ENCODE measurements around the gene AJAP1. TPM values are rescaled to one million over a fixed set of nuclear protein-coding genes. Genes with fewer than 3 reads are reported as not detected.

Gene AJAP1
- total and polyA plus RNA-seq, 2 of the 8 experiments (the other 6 are each of a cell fraction or from before 2014, with no cell fraction given): 1.9 to 6.2 TPM

DNA sequence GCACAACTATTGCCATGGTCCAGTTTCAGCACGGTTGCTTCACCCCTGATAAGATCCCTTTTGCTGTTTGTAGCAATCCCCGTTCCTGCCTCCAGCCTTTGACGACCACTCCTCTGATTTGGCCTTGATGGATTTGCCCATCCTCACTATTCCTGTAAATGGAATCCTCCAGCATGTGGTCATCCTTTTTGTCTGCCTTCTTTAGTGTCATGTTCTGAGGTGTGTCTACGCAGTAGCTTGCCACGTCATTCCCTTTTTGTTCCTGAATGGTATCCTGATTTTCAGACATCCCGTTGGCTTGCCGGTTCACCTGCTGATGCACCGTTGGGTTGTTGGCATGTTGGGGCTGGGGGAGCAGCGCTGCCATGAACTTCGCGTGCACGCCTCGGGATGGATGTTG lies 7.8 kb downstream of the AJAP1 start:
- 84% methylated on average over 13 of the region's 13 CpGs; no CpG with 5 or more reads in 1 of the 2 experiments for WGBS, 2 experiments (ENCODE audit: extremely low coverage in 1 of 2, insufficient coverage in 1 of 2, insufficient read length in 1 of 2, insufficient replicate concordance in 2 of 2, low coverage in 1 of 2, low lambda C conversion rate in 2 of 2, missing lambda C conversion rate in 1 of 2)
- Histone ChIP-seq H4K5ac (ENCODE audit: insufficient read length, low read depth, low read length) (no peak overlapping the region), H2BK12ac (ENCODE audit: low read depth, low read length) (no peak overlapping the region), H3K18ac (ENCODE audit: extremely low read depth, low read length) (no peak overlapping the region), H4K91ac (replicated peaks; ENCODE audit: insufficient read length, low read length) (no peak overlapping the region), H4K8ac (ENCODE audit: extremely low read depth, insufficient read depth, low read length) (no peak overlapping the region), H2BK5ac (ENCODE audit: low read depth, low read length) (0 out of 2 replicates have a peak overlapping the region, but pooled peaks have one; percentile 9), H3K4ac (replicated peaks; ENCODE audit: insufficient read length, low read depth, low read length) (no peak overlapping the region), H2AK5ac (ENCODE audit: low read depth, low read length) (peak overlapping the region; percentile 90), H3K4me3 (ENCODE audit: extremely low read depth in 1 of 4, insufficient read depth in 2 of 4, low read depth in 3 of 4, low read length in 4 of 4) (no peak overlapping the region), H3K4me1 (replicated peaks in 1 of 4; ENCODE audit: control insufficient read depth in 3 of 4, insufficient read depth in 4 of 4, low read length in 3 of 4) (peaks cover 3 to 20% (median 14%) of the 10 kb centered on the region in 4 experiments), H3K56ac (replicated peaks; ENCODE audit: insufficient read length, low read depth, low read length) (no peak overlapping the region), H3K9ac (replicated peaks in 1 of 4; ENCODE audit: extremely low read depth in 1 of 4, low read depth in 3 of 4, low read length in 3 of 4) (no peak overlapping the region), H4K20me1 (replicated peaks in 1 of 2; ENCODE audit: control insufficient read depth in 1 of 2, insufficient read depth in 2 of 2, low read length in 2 of 2) (peaks cover 0 to 7% of the 10 kb centered on the region in 2 experiments), H3K23ac (ENCODE audit: insufficient read length) (no peak overlapping the region), H2BK20ac (ENCODE audit: low read length) (no peak overlapping the region), H2BK15ac (ENCODE audit: low read length) (no peak overlapping the region), H2AFZ (ENCODE audit: low read length) (no peak overlapping the region), H3K23me2 (ENCODE audit: low read depth, low read length) (0 out of 2 replicates have a peak, but pooled peaks cover 2% of the 10 kb centered on the region), H3K79me2 (ENCODE audit: control insufficient read depth in 1 of 2, insufficient read depth in 2 of 2, low read length in 2 of 2) (peaks cover 0 to 22% of the 10 kb centered on the region in 2 experiments; a peak in 2 of 4 replicates), H3K36me3 (ENCODE audit: control insufficient read depth in 2 of 4, insufficient read depth in 4 of 4, low read length in 3 of 4) (no peaks in the 10 kb centered on the region), H3K4me2 (ENCODE audit: insufficient read depth in 1 of 2, low read depth in 2 of 2, low read length in 2 of 2) (no peak overlapping the region), H3K9me3 (ENCODE audit: insufficient read depth in 2 of 2, low read depth in 1 of 2, low read length in 1 of 2) (peaks cover 5 to 14% of the 10 kb centered on the region in 2 experiments), H2BK120ac (replicated peaks; ENCODE audit: low read depth, low read length) (no peak overlapping the region), H3K14ac (ENCODE audit: insufficient read length) (no peak overlapping the region), H3K27me3 (replicated peaks in 1 of 4; ENCODE audit: control insufficient read depth in 3 of 4, extremely low read depth in 1 of 4, insufficient read depth in 3 of 4, low read length in 3 of 4) (peaks cover 0 to 18% (median 16%) of the 10 kb centered on the region in 4 experiments; a peak in 6 of 7 replicates), H3K79me1 (ENCODE audit: low read depth, low read length) (peaks cover 2% of the 10 kb centered on the region), H3K27ac (ENCODE audit: low read depth, low read length) (no peak overlapping the region)
- CTCF ChIA-PET (ENCODE audit: partially characterized antibody): no interaction called here
- FAIRE-seq: no peak
- POLR2A ChIA-PET (ENCODE audit: partially characterized antibody): no interaction called here
- DNase-seq (ENCODE audit: low read depth in 1 of 2, low spot score in 2 of 2): no peak
- TF ChIP-seq RNF2 (IDR thresholded peaks at IDR 0.05; ENCODE audit: borderline replicate concordance, low read depth, low read length, missing control alignments, poor library complexity, severe bottlenecking) (no peak), SUZ12 (IDR thresholded peaks at IDR 0.05; ENCODE audit: low read length) (no peak), SP2 (IDR thresholded peaks at IDR 0.05; ENCODE audit: low read length) (no peak), POLR2A (IDR thresholded peaks at IDR 0.05; ENCODE audit: control extremely low read depth in 1 of 2, low read depth in 2 of 2, low read length in 2 of 2) (no peak), CHD1 (IDR thresholded peaks at IDR 0.05; ENCODE audit: low read depth, low read length) (no peak), POLR2AphosphoS5 (IDR thresholded peaks at IDR 0.05; ENCODE audit: low read depth, low read length) (no peak), FOSL1 (IDR thresholded peaks at IDR 0.05; ENCODE audit: insufficient read depth, low read depth, low read length) (no peak), KDM5A (IDR thresholded peaks at IDR 0.05; ENCODE audit: low read length) (no peak)
- TF ChIP-seq, protein P1, sequence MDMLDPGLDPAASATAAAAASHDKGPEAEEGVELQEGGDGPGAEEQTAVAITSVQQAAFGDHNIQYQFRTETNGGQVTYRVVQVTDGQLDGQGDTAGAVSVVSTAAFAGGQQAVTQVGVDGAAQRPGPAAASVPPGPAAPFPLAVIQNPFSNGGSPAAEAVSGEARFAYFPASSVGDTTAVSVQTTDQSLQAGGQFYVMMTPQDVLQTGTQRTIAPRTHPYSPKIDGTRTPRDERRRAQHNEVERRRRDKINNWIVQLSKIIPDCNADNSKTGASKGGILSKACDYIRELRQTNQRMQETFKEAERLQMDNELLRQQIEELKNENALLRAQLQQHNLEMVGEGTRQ (IDR thresholded peaks at IDR 0.05; ENCODE audit: low read length): no peak
- TF ChIP-seq, protein P2, sequence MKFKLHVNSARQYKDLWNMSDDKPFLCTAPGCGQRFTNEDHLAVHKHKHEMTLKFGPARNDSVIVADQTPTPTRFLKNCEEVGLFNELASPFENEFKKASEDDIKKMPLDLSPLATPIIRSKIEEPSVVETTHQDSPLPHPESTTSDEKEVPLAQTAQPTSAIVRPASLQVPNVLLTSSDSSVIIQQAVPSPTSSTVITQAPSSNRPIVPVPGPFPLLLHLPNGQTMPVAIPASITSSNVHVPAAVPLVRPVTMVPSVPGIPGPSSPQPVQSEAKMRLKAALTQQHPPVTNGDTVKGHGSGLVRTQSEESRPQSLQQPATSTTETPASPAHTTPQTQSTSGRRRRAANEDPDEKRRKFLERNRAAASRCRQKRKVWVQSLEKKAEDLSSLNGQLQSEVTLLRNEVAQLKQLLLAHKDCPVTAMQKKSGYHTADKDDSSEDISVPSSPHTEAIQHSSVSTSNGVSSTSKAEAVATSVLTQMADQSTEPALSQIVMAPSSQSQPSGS (IDR thresholded peaks at IDR 0.05; ENCODE audit: low read length): no peak

Measured in H1 (cell line).